B cell (primary cell): ENCODE results near the gene CDH13. TPM values are rescaled to one million over a fixed set of nuclear protein-coding genes. Genes with fewer than 3 reads are reported as not detected.

Experiments
- ATAC-seq: fragments of 200-7000 bp; cut with Tn5 transposase; one replicate; pipeline ENCODE4 v1.10.0; 2021; ENCODE audit warnings: low read depth, mild to moderate bottlenecking, moderate number of reproducible peaks, moderate library complexity
- CTCF ChIA-PET: fragments of 350-600 bp; sonication (Branson Sonifier 250); formaldehyde crosslinking; loops from one replicate; lab custom pipeline; 2021; ENCODE audit warnings: antibody characterized with exemption, inconsistent platforms; lab: Charles Lee
- POLR2A ChIA-PET: fragments of 350-600 bp; sonication (Branson Sonifier 250); formaldehyde crosslinking; loops from one replicate; lab custom pipeline; 2021; ENCODE audit warnings: antibody characterized with exemption; lab: Charles Lee
- DNase-seq: peaks from one replicate; pipeline ENCODE4 v3.0.0; 2013
- H2AFZ ChIP-seq: 2 replicates; pipeline ENCODE4 v1.6.1; 2012; ENCODE audit warnings: mild to moderate bottlenecking, low read depth, low read length; ENCODE audit not compliant: insufficient read depth, poor library complexity, severe bottlenecking
- H3K27ac ChIP-seq, 2 donors: 1 replicate in 1 of 2; 2 replicates in 1 of 2; pipeline ENCODE4 v1.5.1; 2012 to 2013; ENCODE audit warnings: low read length in 2 of 2, mild to moderate bottlenecking in 2 of 2, moderate library complexity in 1 of 2
- H3K27me3 ChIP-seq, 4 experiments: fragments of 200-600 bp in 1 of 4; sonication (generic) in 1 of 4; replicated peaks in 1 of 4; 1 replicate in 2 of 4; 2 replicates in 2 of 4; pipeline versions ENCODE4 v1.6.1 to v1.7.0; 2013 to 2016; ENCODE audit warnings: low read length in 3 of 4, mild to moderate bottlenecking in 2 of 4, mixed read lengths in 1 of 4, moderate library complexity in 1 of 4; ENCODE audit not compliant: insufficient read depth in 4 of 4, control insufficient read depth in 3 of 4; ENCODE audit errors: control extremely low read depth in 1 of 4
- H3K36me3 ChIP-seq, 2 experiments: replicated peaks in 1 of 2; 1 replicate in 1 of 2; 2 replicates in 1 of 2; pipeline versions ENCODE4 v1.6.1 to v1.7.1; 2013; ENCODE audit warnings: low read length in 1 of 2; ENCODE audit not compliant: insufficient read depth in 2 of 2, control insufficient read depth in 1 of 2; ENCODE audit errors: control extremely low read depth in 1 of 2, extremely low read depth in 1 of 2
- H3K4me1 ChIP-seq, 2 donors: fragments of 200-600 bp in 1 of 2; sonication (generic) in 1 of 2; 1 replicate in 1 of 2; 2 replicates in 1 of 2; pipeline versions ENCODE4 v1.5.1 to v1.6.1; 2013 to 2017; ENCODE audit warnings: low read length in 2 of 2; ENCODE audit not compliant: control insufficient read depth in 2 of 2, insufficient read depth in 2 of 2
- H3K4me2 ChIP-seq: replicated peaks from 2 replicates; pipeline ENCODE3; 2012; ENCODE audit warnings: mild to moderate bottlenecking, low read depth, low read length; ENCODE audit not compliant: poor library complexity, severe bottlenecking
- H3K4me3 ChIP-seq, 5 experiments: fragments of 200-600 bp in 1 of 5; sonication (generic) in 1 of 5; 1 replicate in 3 of 5; 2 replicates in 2 of 5; pipeline versions ENCODE4 v1.5.1 to v1.7.0; 2011 to 2016; ENCODE audit warnings: low read length in 4 of 5, mild to moderate bottlenecking in 4 of 5, low read depth in 2 of 5, control low read depth in 1 of 5, moderate library complexity in 1 of 5; ENCODE audit not compliant: insufficient read depth in 1 of 5; ENCODE audit errors: control extremely low read depth in 1 of 5, extremely low read depth in 1 of 5
- H3K79me2 ChIP-seq: fragments of 200-600 bp; sonication (generic); one replicate; pipeline ENCODE4 v1.6.0; 2016; ENCODE audit warnings: low read length; ENCODE audit not compliant: control insufficient read depth, insufficient read depth
- H3K9ac ChIP-seq: fragments of 200-600 bp; sonication (generic); 2 replicates; pipeline ENCODE4 v1.6.1; 2017; ENCODE audit warnings: mild to moderate bottlenecking, low read length, moderate library complexity
- H3K9me3 ChIP-seq, 3 donors: one replicate each; pipeline versions ENCODE4 v1.6.1 to v1.7.1; 2013; ENCODE audit warnings: low read length in 2 of 3; ENCODE audit not compliant: control insufficient read depth in 2 of 3, insufficient read depth in 1 of 3; ENCODE audit errors: control extremely low read depth in 1 of 3
- H4K20me1 ChIP-seq: 2 replicates; pipeline ENCODE4 v1.6.0; 2012; ENCODE audit warnings: mild to moderate bottlenecking, low read length; ENCODE audit not compliant: insufficient read depth, control insufficient read depth, poor library complexity, severe bottlenecking
- H3K27ac Mint-ChIP-seq: one replicate; pipeline ENCODE4 v1.8.0; 2021; ENCODE audit warnings: mixed read lengths
- H3K27me3 Mint-ChIP-seq: one replicate; pipeline ENCODE4 v1.8.0; 2021; ENCODE audit warnings: mixed read lengths
- H3K4me1 Mint-ChIP-seq: one replicate; pipeline ENCODE4 v1.8.0; 2021; ENCODE audit warnings: mixed read lengths
- H3K4me3 Mint-ChIP-seq: one replicate; pipeline ENCODE4 v1.8.0; 2021; ENCODE audit warnings: mixed read lengths
- H3K9me3 Mint-ChIP-seq: one replicate; pipeline ENCODE4 v1.8.0; 2022; ENCODE audit warnings: mixed read lengths; ENCODE audit not compliant: insufficient read depth
- EZH2 ChIP-seq: IDR thresholded peaks from 2 replicates; pipeline ENCODE4 v1.6.1; 2012; ENCODE audit warnings: borderline replicate concordance, low read depth, mild to moderate bottlenecking, moderate library complexity, low read length; ENCODE audit not compliant: insufficient read depth, poor library complexity, severe bottlenecking
- WGBS: methylation state at CpG from one replicate; pipeline ENCODE4 v1.1.5; 2013; ENCODE audit warnings: missing lambda C conversion rate; ENCODE audit not compliant: insufficient coverage; 5-methylcytosine and 5-hydroxymethylcytosine counted together
- intact Hi-C: fragments of 100-400 bp; cut with micrococcal nuclease; formaldehyde crosslinking; loops from one replicate; pipeline ENCODE4 v1.10.0; 2022
- polyA plus RNA-seq: library from polyadenylated mRNA; depleted of rRNA; stranded (reverse); fragments of >200 nt; gene quantifications from 2 replicates; pipeline ENCODE4 v1.2.3, GENCODE V29; 2012
- total RNA-seq, 2 donors: library from RNA; stranded (reverse); fragments of 120-200 nt in 1 of 2; gene quantifications; 1 replicate in 1 of 2; 2 replicates in 1 of 2; pipeline versions ENCODE4 v1.2.3 to v1.2.4, GENCODE V29; 2013 to 2022
- TF ChIP-seq, protein P1 (sequence below): fragments of 200-600 bp; IDR thresholded peaks from one replicate; pipeline ENCODE4 v1.8.0; 2022; ENCODE audit warnings: antibody characterized with exemption, mild to moderate bottlenecking

Gene CDH13
- total and polyA plus RNA-seq, 2 donors (not counting 1 experiment from before 2014, with no cell fraction given) = not detected

DNA sequence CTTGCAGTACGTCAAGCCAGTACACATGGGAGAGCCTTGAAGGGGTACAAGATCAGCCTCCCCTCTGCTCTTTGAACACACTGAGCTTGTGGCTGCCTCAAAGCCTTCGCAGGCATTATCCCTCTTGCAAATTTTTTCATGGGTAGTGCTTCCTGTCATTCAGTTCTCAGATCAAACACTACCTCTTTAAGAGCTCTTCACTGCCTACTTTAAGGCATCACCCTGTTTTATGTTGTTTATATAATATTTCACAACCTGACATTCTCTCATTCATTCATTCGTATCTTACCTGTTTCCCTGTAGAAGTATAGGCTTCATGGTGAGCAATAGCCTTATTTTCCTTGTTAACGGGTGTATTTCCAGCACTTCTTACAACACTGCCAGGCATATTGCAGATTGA is 269.1 kb downstream of the CDH13 start:
- Histone ChIP-seq H2AFZ (no peak overlapping the region), H3K27me3 (no peaks in the 10 kb centered on the region), H4K20me1 (no peaks in the 10 kb centered on the region), H3K4me1 (no peaks in the 10 kb centered on the region), H3K27ac (no peak overlapping the region), H3K36me3 (no peaks in the 10 kb centered on the region), H3K79me2 (no peaks in the 10 kb centered on the region), H3K9ac (no peak overlapping the region), H3K9me3 (no peaks in the 10 kb centered on the region), H3K4me2 (no peak overlapping the region), H3K4me3 (no peak overlapping the region)
- CTCF ChIA-PET = no interaction called here
- TF ChIP-seq, protein P1, sequence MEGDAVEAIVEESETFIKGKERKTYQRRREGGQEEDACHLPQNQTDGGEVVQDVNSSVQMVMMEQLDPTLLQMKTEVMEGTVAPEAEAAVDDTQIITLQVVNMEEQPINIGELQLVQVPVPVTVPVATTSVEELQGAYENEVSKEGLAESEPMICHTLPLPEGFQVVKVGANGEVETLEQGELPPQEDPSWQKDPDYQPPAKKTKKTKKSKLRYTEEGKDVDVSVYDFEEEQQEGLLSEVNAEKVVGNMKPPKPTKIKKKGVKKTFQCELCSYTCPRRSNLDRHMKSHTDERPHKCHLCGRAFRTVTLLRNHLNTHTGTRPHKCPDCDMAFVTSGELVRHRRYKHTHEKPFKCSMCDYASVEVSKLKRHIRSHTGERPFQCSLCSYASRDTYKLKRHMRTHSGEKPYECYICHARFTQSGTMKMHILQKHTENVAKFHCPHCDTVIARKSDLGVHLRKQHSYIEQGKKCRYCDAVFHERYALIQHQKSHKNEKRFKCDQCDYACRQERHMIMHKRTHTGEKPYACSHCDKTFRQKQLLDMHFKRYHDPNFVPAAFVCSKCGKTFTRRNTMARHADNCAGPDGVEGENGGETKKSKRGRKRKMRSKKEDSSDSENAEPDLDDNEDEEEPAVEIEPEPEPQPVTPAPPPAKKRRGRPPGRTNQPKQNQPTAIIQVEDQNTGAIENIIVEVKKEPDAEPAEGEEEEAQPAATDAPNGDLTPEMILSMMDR = no peak
- TF ChIP-seq EZH2 = no peak
- WGBS = 83% methylated on average over 2 of the region's 4 CpGs
- no peak for DNase-seq
- POLR2A ChIA-PET = no interaction called here
- Mint-ChIP-seq H3K4me1 (no peaks in the 10 kb centered on the region), H3K9me3 (peaks cover 2% of the 10 kb centered on the region), H3K27me3 (peaks cover 6% of the 10 kb centered on the region), H3K27ac (no peak overlapping the region), H3K4me3 (no peak overlapping the region)
- no peak for ATAC-seq
- intact Hi-C loops = no loop called here

DNA sequence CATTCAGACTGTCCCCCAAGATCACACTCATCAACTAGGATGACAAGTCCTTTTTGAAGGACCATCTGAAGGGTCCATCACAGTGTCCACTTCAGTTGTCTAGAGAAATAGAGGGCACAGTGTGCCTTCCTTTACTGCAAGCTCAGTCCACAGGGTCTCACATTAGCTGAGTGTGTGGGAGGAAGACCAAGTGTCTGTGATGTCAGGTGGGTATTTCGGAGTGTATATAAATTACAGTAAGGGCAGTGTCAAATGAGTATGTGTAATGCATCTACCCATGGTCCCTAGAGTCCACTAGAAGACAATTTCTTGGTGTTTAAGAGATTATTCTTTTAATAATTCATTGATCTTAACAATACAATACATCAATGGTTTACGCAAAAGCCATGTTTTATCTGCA is 272.2 kb downstream of the CDH13 start:
- no peak overlapping the region for H3K27ac ChIP-seq
- H3K4me2 ChIP-seq = no peak overlapping the region
- no peaks in the 10 kb centered on the region for H3K4me1 ChIP-seq
- Mint-ChIP-seq H3K9me3 (peaks cover 2% of the 10 kb centered on the region), H3K27me3 (no peaks in the 10 kb centered on the region), H3K4me1 (no peaks in the 10 kb centered on the region), H3K4me3 (no peak overlapping the region), H3K27ac (no peak overlapping the region)
- DNase-seq (no peak), ATAC-seq (no peak)
- H3K27me3 ChIP-seq = no peaks in the 10 kb centered on the region
- POLR2A ChIA-PET = no interaction called here
- no peak for TF ChIP-seq EZH2
- TF ChIP-seq, protein P1 = no peak
- no peaks in the 10 kb centered on the region for H3K9me3 ChIP-seq
- no CpG with 5 or more reads among the region's 2 CpGs for WGBS
- H3K36me3 ChIP-seq = no peaks in the 10 kb centered on the region
- no peak overlapping the region for H3K9ac ChIP-seq
- intact Hi-C loops = no loop called here
- H3K4me3 ChIP-seq = no peak overlapping the region
- no peaks in the 10 kb centered on the region for H3K79me2 ChIP-seq
- H2AFZ ChIP-seq = no peak overlapping the region
- CTCF ChIA-PET = no interaction called here
- H4K20me1 ChIP-seq = no peaks in the 10 kb centered on the region
